ENCODE measurements around the gene DPP6. TPM values are rescaled to one million over a fixed set of nuclear protein-coding genes. Genes with fewer than 3 reads are reported as not detected.

The DPP6 gene
- total RNA-seq, 4 donors from 2014 or later: 0.38 TPM; not detected in 2

DNA sequence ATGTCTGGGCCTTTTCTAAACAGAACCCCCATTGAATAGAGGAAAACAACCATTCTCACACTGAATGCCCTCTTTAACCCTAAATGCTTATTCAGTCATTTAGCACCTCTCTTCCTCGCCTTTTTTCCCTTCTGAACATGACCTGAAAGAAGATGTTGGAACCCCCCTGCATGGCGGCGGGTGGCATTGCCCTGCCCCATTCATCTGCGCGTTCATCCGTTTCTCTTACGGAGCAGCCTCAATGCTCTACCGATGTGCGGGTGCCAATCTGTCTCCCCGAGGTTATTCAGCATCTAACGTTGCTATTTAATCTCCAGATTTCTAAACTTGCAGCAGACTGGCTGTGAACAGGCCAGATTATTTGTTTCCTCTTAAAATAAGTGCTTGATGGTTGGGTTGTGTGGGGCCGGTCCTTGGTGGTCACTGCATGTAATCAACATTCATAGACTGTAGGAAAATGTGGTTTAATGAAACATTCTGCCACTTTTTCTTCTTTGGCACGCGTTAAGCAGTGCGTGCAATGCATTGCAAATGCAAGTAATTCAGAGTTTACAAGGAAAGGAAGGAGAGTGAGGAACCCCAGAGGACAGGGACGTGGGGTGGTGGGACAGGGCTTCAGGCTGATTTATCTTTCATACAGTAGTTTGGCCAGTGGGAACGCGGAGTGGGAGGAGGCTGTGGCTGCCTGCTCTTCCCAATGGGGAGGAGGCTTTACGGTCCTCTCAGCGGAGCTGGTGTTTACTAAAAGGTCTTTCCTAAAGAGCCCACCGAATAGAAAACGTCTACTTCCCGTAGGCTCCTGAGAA lies 286.7 kb downstream of the DPP6 start:
- intact Hi-C loops (cut with DNase I): no loop called here
- Histone ChIP-seq H3K4me3 (no peak overlapping the region), H3K27me3 (no peaks in the 10 kb centered on the region), H3K27ac (no peak overlapping the region), H3K36me3 (no peaks in the 10 kb centered on the region), H3K9me3 (peaks cover 0 to 22% (median 0%) of the 10 kb centered on the region in 3 donors), H3K4me1 (no peaks in the 10 kb centered on the region)
- DNase-seq: no peak
- 67 to 69% methylated on average over 23 of the region's 23 CpGs for WGBS, 2 donors
- TF ChIP-seq, protein P1, sequence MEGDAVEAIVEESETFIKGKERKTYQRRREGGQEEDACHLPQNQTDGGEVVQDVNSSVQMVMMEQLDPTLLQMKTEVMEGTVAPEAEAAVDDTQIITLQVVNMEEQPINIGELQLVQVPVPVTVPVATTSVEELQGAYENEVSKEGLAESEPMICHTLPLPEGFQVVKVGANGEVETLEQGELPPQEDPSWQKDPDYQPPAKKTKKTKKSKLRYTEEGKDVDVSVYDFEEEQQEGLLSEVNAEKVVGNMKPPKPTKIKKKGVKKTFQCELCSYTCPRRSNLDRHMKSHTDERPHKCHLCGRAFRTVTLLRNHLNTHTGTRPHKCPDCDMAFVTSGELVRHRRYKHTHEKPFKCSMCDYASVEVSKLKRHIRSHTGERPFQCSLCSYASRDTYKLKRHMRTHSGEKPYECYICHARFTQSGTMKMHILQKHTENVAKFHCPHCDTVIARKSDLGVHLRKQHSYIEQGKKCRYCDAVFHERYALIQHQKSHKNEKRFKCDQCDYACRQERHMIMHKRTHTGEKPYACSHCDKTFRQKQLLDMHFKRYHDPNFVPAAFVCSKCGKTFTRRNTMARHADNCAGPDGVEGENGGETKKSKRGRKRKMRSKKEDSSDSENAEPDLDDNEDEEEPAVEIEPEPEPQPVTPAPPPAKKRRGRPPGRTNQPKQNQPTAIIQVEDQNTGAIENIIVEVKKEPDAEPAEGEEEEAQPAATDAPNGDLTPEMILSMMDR (IDR thresholded peaks at IDR 0.05): no peak
- TF ChIP-seq POLR2A (IDR thresholded peaks at IDR 0.05): no peak

DNA sequence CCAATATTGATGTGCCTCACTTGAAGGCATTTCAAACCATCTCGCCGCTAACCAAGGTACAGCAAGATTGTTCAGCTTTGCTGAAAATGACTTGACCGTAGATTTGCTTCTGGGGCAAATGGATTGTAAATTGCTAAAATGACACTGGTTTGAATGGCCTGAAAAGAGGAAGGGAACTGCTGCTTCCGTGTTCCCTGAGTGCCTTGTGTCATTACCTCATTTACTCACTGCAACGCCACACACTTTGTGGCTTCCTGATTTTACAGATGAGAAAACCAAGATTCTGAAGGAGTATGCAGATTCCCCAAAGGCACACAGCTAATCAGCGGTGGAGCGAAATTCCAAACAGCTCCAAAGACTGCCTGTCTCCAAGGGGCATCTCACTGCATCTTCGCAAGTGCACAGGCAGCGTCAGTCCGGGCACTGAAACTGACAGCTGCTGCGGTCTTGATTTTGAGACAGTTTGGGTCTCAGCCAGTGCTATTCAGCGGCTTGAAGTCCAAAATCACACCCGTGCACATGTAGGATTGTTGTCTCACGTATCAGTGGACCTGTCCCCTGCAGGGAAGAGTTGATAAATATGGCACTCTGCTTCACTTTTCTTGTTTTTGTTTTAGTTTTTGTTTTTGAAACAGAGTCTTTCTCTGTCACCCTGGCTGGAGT lies 290.9 kb downstream of the DPP6 start:
- H3K27ac ChIP-seq: no peak overlapping the region
- DNase-seq: no peak
- WGBS, 2 donors: 72 to 81% methylated on average over 14 of the region's 14 CpGs
- H3K36me3 ChIP-seq: no peaks in the 10 kb centered on the region
- TF ChIP-seq, protein P1 (IDR thresholded peaks at IDR 0.05): no peak
- TF ChIP-seq POLR2A (IDR thresholded peaks at IDR 0.05): no peak
- H3K9me3 ChIP-seq: peaks cover 0 to 11% (median 0%) of the 10 kb centered on the region in 3 donors
- H3K27me3 ChIP-seq: no peaks in the 10 kb centered on the region
- H3K4me1 ChIP-seq: no peaks in the 10 kb centered on the region
- intact Hi-C loops (cut with DNase I): no loop called here
- no peak overlapping the region for H3K4me3 ChIP-seq

GRCh38 chr7:154343778-154344412 lies 291.7 kb downstream of the DPP6 start:
- TF ChIP-seq POLR2A (IDR thresholded peaks at IDR 0.05): no peak
- TF ChIP-seq, protein P1 (IDR thresholded peaks at IDR 0.05): no peak
- 74 to 87% methylated on average over 6 to 14 of the region's 14 CpGs for WGBS, 2 donors
- no peak overlapping the region for H3K27ac ChIP-seq
- no peak for DNase-seq
- intact Hi-C loops (cut with DNase I): no loop called here
- H3K27me3 ChIP-seq: no peaks in the 10 kb centered on the region
- peaks cover 0 to 11% (median 0%) of the 10 kb centered on the region in 3 donors for H3K9me3 ChIP-seq
- H3K36me3 ChIP-seq: no peaks in the 10 kb centered on the region
- no peaks in the 10 kb centered on the region for H3K4me1 ChIP-seq
- H3K4me3 ChIP-seq: no peak overlapping the region

DNA sequence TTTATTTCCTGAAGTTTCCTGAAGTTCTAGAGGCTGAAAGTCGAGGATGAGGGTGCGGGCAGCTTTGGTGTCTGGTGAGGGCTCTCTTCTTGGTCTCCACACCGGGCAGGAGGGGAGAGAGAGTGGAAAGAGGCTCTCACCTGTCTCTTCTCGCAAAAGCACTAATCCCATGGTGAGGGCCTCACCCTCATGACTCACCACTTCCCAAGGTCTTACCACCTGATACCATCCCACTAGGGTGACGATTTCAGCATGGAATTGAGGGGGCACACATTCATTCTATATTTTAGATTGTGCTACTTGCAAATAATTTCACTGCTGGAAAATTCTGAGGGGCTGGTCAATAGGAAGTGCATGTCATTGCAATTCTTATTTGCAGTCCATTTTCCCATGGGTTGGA lies 292.9 kb downstream of the DPP6 start:
- Histone ChIP-seq H3K4me3 (no peak overlapping the region), H3K36me3 (no peaks in the 10 kb centered on the region), H3K4me1 (no peaks in the 10 kb centered on the region), H3K27me3 (no peaks in the 10 kb centered on the region), H3K27ac (no peak overlapping the region), H3K9me3 (peaks cover 0 to 8% (median 0%) of the 10 kb centered on the region in 3 donors)
- intact Hi-C loops (cut with DNase I): no loop called here
- DNase-seq: no peak
- no peak for TF ChIP-seq POLR2A (IDR thresholded peaks at IDR 0.05)
- TF ChIP-seq, protein P1 (IDR thresholded peaks at IDR 0.05): no peak
- WGBS, 2 donors: 72 to 76% methylated on average over 5 of the region's 5 CpGs
